ENCODE data around the gene UBL7. TPM values are rescaled to one million over a fixed set of nuclear protein-coding genes. Genes with fewer than 3 reads are reported as not detected.

UBL7 gene, protein sequence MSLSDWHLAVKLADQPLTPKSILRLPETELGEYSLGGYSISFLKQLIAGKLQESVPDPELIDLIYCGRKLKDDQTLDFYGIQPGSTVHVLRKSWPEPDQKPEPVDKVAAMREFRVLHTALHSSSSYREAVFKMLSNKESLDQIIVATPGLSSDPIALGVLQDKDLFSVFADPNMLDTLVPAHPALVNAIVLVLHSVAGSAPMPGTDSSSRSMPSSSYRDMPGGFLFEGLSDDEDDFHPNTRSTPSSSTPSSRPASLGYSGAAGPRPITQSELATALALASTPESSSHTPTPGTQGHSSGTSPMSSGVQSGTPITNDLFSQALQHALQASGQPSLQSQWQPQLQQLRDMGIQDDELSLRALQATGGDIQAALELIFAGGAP
- 36.9 TPM for total RNA-seq

DNA sequence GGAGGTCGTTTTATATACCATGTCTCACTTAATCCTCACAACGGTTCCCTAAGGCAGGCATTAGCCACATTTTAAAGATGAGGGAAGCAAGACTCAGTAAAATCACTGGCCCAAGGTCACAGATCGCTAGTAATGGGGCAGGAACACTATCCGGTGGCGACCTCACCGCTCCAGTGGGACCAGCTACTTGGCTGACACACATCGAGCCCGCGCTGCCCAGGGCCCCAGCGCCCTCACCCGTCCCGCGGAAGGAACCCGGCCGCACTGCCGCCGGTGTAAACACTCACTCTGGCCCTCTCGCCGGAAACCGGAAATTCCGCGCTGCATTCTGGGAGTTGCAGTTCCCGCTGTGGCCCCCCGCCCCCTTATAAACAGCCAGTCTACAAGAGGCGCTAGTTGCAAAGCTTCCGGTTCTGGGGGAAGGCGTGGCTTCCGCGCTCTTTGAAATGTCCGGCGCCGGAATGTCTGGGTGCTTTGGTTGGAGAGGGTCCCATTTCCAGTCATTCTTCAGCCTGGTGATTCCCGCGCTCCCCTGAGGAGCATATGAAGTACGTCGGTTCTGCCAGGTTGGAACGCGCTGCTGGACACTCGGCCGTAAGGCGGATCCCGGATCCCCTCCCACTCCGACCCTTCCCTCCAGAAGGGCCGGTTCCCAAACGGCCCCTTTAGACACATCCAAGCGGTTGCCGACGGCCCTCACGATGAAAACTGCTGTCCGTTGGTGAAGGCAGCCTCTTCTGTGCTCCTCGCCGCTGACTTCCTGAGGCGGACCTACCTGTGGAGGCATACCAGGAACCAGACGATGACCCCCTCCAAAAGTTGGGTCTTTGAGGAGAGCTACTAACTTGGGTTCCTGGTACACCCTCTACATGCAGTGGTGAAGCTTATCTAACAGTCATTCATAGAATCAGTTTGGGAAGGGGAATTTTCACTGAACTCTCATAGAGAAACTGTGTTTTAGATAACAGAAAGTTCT, at the start of gene UBL7:
Gene UBL7 (minus strand): TSS at position 290 of the 976 bp plus-strand sequence. CDS start 2,293 bp downstream, outside the sequence.

DNA sequence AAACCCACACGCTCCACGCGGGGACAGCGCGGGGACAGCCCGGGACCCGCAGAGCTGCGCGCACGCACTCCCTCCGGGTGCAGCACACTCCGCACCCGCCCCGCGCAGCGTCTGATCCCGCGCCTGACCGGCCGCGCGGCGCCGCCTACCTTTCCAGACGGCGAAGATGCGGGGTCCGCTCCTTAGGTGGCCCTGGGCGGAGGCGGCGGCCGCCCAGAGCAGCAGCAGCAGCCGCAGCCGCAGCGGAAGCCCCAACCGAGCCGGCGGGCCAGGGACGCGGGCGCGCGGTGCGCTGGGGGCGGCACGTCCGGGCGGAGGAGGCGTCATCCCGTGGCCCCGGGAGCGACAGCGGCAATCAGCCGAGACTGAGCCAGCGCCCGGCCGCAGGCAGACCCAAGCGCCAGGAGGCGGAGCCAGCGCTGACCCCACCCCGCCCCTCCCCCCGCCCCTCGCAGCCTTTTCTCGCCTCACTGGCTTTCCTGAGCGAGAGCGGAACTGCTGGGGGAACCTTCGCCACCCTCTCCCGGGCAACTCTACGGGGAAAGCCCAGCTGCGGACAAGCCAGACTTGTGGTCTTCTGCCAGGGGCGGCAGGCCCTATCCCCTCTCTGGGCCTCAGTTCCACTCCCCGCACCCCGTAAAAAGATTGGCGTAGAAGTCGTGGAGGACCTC, 27.2 kb downstream of the UBL7 start, which contains the start of gene SEMA7A:
Gene SEMA7A (minus strand): TSS at position 367 of the 671 bp plus-strand sequence. CDS start 40 bp downstream, at position 327.

Small RNA genes within 50 kb of the gene (small RNA-seq; reads per million reads assigned to genes)
- not detected for gene MIR6881 (ENCODE audit: low replicate concordance)
- gene RF00591 (ENCODE audit: low replicate concordance), result not detected

Other genes with a start within 250 kb of the UBL7 start
- 2.9 TPM for gene CCDC33, start 224.8 kb downstream of the UBL7 start, total RNA-seq
- gene CYP11A1, start 93.5 kb downstream of the UBL7 start, total RNA-seq, result 1.9 TPM
- 6.2 TPM for gene SEMA7A, start 27.2 kb downstream of the UBL7 start, total RNA-seq
- 9.3 TPM for gene ARID3B, start 80.1 kb upstream of the UBL7 start, total RNA-seq
- 79.2 TPM for gene CLK3, start 154.7 kb upstream of the UBL7 start, total RNA-seq
- gene EDC3, start 234.9 kb upstream of the UBL7 start, total RNA-seq, result 23.4 TPM